AG08396 (cell line): Measurements from ENCODE around the gene ZNF169.
"Not testable (repeated sequence)": the region's sequence is repeated elsewhere in the genome, so short reads cannot be mapped to it uniquely, and the experiment has no call there.

Experiments used
- DNase-seq: peaks from one replicate; pipeline ENCODE4 v3.0.0; 2012; ENCODE audit warnings: low spot score, mixed read lengths

ZNF169 gene

DNA sequence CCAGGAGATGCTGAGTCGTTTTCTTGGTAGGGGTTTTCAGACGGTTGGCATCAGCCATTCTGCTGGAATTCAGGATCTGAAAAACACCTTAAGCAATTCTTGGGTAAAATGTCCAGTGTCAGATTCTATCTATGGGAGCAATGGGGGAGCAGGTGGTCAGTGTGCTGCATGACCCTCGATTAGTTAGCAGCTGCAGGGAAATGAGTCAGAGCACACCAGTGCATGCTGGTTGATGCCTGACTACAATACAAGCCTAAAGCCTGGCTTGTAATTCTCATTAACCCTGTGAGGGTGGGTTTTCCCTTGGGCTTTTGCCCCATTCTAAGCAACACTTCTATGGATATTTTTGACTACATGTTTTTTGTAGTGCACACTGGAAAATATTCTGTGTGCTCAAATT is 89.7 kb downstream of the ZNF169 start:
- DNase-seq = not testable (repeated sequence)
